K562 (cell line): ENCODE measurements around the gene GRIK3. TPM values are rescaled to one million over a fixed set of nuclear protein-coding genes. Genes with fewer than 3 reads are reported as not detected.

Experiments used
- ATAC-seq: fragments of 200-7000 bp; cut with Tn5 transposase; 3 replicates; pipeline ENCODE4 v1.9.1; 2020; ENCODE audit warnings: moderate library complexity
- BruUV-seq: library from RNA; stranded (reverse); fragments of 400-500 nt; replicated peaks from 2 replicates; lab custom pipeline; 2021; lab: Mats Ljungman, UMichigan
- CTCF ChIA-PET: fragments of 300-600 bp; formaldehyde crosslinking; extraction: SDS; loops from one replicate; lab custom pipeline; 2021; ENCODE audit warnings: low intra/inter-chr PET ratio; lab: Yijun Ruan, JAX
- POLR2A ChIA-PET: fragments of 300-600, 350-650 bp; sonication (Branson Sonifier 250); formaldehyde crosslinking; extraction: SDS; loops from one replicate; lab custom pipeline; 2021; ENCODE audit warnings: antibody characterized with exemption, inconsistent platforms; lab: Yijun Ruan, JAX
- DNase-seq, 4 experiments: peaks; one replicate each; pipeline versions ENCODE4 v3.0.0 to v3.0.0-alpha.2; 2011 to 2018; ENCODE audit warnings: low spot score in 3 of 4, mixed read lengths in 3 of 4; ENCODE audit errors: extremely low read depth in 1 of 4
- FAIRE-seq: peaks from 2 replicates; lab custom pipeline; 2011; peaks lifted over from hg19 to GRCh38; lab: Jason Lieb, UNC
- H2AFZ ChIP-seq: 2 replicates; pipeline ENCODE4 v1.6.0; 2011; ENCODE audit warnings: low read depth, low read length, control low read depth, inconsistent platforms
- H3K27ac ChIP-seq: fragments of 200-600 bp; 3 replicates; pipeline ENCODE4 v1.8.0; 2011; ENCODE audit warnings: low read depth, mild to moderate bottlenecking, control low read depth, inconsistent platforms, low read length, moderate library complexity, mixed read lengths; ENCODE audit errors: extremely low read depth
- H3K27me3 ChIP-seq, 2 experiments: fragments of 300-600 bp in 1 of 2; 2 replicates in 1 of 2; 3 replicates in 1 of 2; pipeline versions ENCODE4 v1.6.0 to v1.8.0; 2011; ENCODE audit warnings: inconsistent platforms in 2 of 2, low read length in 2 of 2, mild to moderate bottlenecking in 1 of 2, mixed read lengths in 1 of 2, moderate library complexity in 1 of 2; ENCODE audit not compliant: control insufficient read depth in 2 of 2, insufficient read depth in 2 of 2
- H3K36me3 ChIP-seq: fragments of 300-600 bp; 3 replicates; pipeline ENCODE4 v1.8.0; 2011; ENCODE audit warnings: mild to moderate bottlenecking, low read length, inconsistent platforms; ENCODE audit not compliant: control insufficient read depth, insufficient read depth
- H3K4me1 ChIP-seq, 2 experiments: fragments of 200-600 bp in 1 of 2; replicated peaks in 1 of 2; 2 replicates in 1 of 2; 3 replicates in 1 of 2; pipeline versions ENCODE4 v1.5.1 to v1.8.0; 2011; ENCODE audit warnings: inconsistent platforms in 2 of 2, low read length in 2 of 2, mild to moderate bottlenecking in 1 of 2, mixed read lengths in 1 of 2, moderate library complexity in 1 of 2; ENCODE audit not compliant: control insufficient read depth in 2 of 2, insufficient read depth in 2 of 2
- H3K4me2 ChIP-seq: 2 replicates; pipeline ENCODE4 v1.6.1; 2011; ENCODE audit warnings: low read length, control low read depth, inconsistent platforms, mixed read lengths; ENCODE audit not compliant: insufficient read depth
- H3K4me3 ChIP-seq: fragments of 200-600 bp; sonication (generic), shearing (Covaris generic); 2 replicates; pipeline ENCODE4 v1.5.1; 2016; ENCODE audit warnings: control low read depth, inconsistent platforms
- H3K79me2 ChIP-seq: fragments of 200-600 bp; 3 replicates; pipeline ENCODE4 v1.8.0; 2011; ENCODE audit warnings: low read length, inconsistent platforms; ENCODE audit not compliant: control insufficient read depth, insufficient read depth
- H3K9ac ChIP-seq, 2 experiments: 2 replicates each; pipeline versions ENCODE4 v1.6.0 to v1.6.1; 2011; ENCODE audit warnings: low read depth in 2 of 2, low read length in 2 of 2, control low read depth in 1 of 2, inconsistent platforms in 1 of 2, mild to moderate bottlenecking in 1 of 2, mixed read lengths in 1 of 2; ENCODE audit not compliant: insufficient read depth in 1 of 2
- H3K9me1 ChIP-seq: one replicate; pipeline ENCODE4 v1.6.0; 2011; ENCODE audit warnings: inconsistent platforms, mild to moderate bottlenecking, low read length, moderate library complexity; ENCODE audit not compliant: control insufficient read depth, insufficient read depth
- H3K9me3 ChIP-seq: replicated peaks from 2 replicates; pipeline ENCODE4 v1.5.1; 2011; ENCODE audit warnings: low read depth, low read length, inconsistent platforms; ENCODE audit not compliant: control insufficient read depth, insufficient read depth
- H4K20me1 ChIP-seq: replicated peaks from 2 replicates; pipeline ENCODE4 v1.6.1; 2011; ENCODE audit warnings: low read length, inconsistent platforms, mixed read lengths; ENCODE audit not compliant: control insufficient read depth, insufficient read depth
- ARID1B ChIP-seq: fragments of 450-650 bp; IDR thresholded peaks from 2 replicates; pipeline ENCODE4 v1.6.1; 2016; ENCODE audit warnings: antibody characterized with exemption, mild to moderate bottlenecking, inconsistent platforms
- ATF1 ChIP-seq, 2 experiments: fragments of 450-650 bp in 1 of 2; IDR thresholded peaks; 2 replicates each; pipeline ENCODE4 v1.6.1; 2016; ENCODE audit warnings: missing compliant biosample characterization in 1 of 2, missing genetic modification characterization in 1 of 2
- FOXM1 ChIP-seq, 2 experiments: fragments of 450-650 bp in 1 of 2; sonication (generic) in 1 of 2; formaldehyde crosslinking in 1 of 2; IDR thresholded peaks; 2 replicates each; pipeline versions ENCODE4 v1.6.1 to v1.9.0; 2017 to 2022; ENCODE audit warnings: low read depth in 2 of 2, mild to moderate bottlenecking in 2 of 2, missing genetic modification reagents in 1 of 2, moderate library complexity in 1 of 2
- KLF10 ChIP-seq: fragments of 250-450 bp; sonication (Bioruptor Pico); IDR thresholded peaks from 2 replicates; pipeline ENCODE4 v1.6.1; 2021; ENCODE audit warnings: matching md5 sums
- MCM5 ChIP-seq: fragments of 450-650 bp; IDR thresholded peaks from 2 replicates; pipeline ENCODE4 v1.6.1; 2016; ENCODE audit warnings: low read depth
- RBM15 ChIP-seq: fragments of 200-400 bp; formaldehyde crosslinking; IDR thresholded peaks from 2 replicates; pipeline ENCODE4 v1.6.1; 2018; ENCODE audit warnings: mild to moderate bottlenecking, low read length, moderate library complexity; ENCODE audit not compliant: insufficient read depth
- SNIP1 ChIP-seq: fragments of 450-650 bp; IDR thresholded peaks from 2 replicates; pipeline ENCODE4 v1.7.1; 2017; ENCODE audit warnings: low read depth, mild to moderate bottlenecking
- SP2 ChIP-seq: IDR thresholded peaks from 2 replicates; pipeline ENCODE4 v1.6.1; 2011; ENCODE audit warnings: mild to moderate bottlenecking, low read depth, low read length, moderate library complexity; ENCODE audit not compliant: poor library complexity, severe bottlenecking; ENCODE audit errors: extremely low read depth
- XRCC5 ChIP-seq: fragments of 200-400 bp; formaldehyde crosslinking; IDR thresholded peaks from 2 replicates; pipeline ENCODE4 v1.6.1; 2017; ENCODE audit warnings: low read depth, mild to moderate bottlenecking, low read length
- ZNF124 ChIP-seq: sonication (generic); formaldehyde crosslinking; IDR thresholded peaks from 2 replicates; pipeline ENCODE4 v1.8.1; 2022; ENCODE audit warnings: missing genetic modification reagents
- ZNF311 ChIP-seq: fragments of 250-450 bp; sonication (Bioruptor Pico); IDR thresholded peaks from 2 replicates; pipeline ENCODE4 v1.4.0; 2020; ENCODE audit warnings: mild to moderate bottlenecking, moderate library complexity
- ZNF324 ChIP-seq: fragments of 250-450 bp; sonication (Bioruptor Pico); IDR thresholded peaks from 2 replicates; pipeline ENCODE4 v1.4.0; 2020; ENCODE audit warnings: mild to moderate bottlenecking
- ZNF445 ChIP-seq: fragments of 250-450 bp; sonication (Bioruptor Pico); IDR thresholded peaks from 2 replicates; pipeline ENCODE4 v1.4.0; 2020; ENCODE audit warnings: low read depth, mild to moderate bottlenecking, moderate library complexity
- WGBS: fragments of 100-300 bp; shearing (Covaris generic); methylation state at CpG from one replicate; pipeline ENCODE4 v1.1.6; 2016; ENCODE audit warnings: low coverage, mixed read lengths; ENCODE audit not compliant: insufficient coverage; ENCODE audit errors: missing lambda C conversion rate; 5-methylcytosine and 5-hydroxymethylcytosine counted together
- in situ Hi-C: fragments of 300-500 bp; cut with MboI; formaldehyde crosslinking; loops from 4 replicates; pipeline ENCODE4 v1.15.0; 2018; ENCODE audit warnings: inconsistent platforms, mixed read lengths
- intact Hi-C: fragments of 100-400 bp; cut with micrococcal nuclease; formaldehyde crosslinking; loops from 2 replicates; pipeline ENCODE4 v1.14.2; 2022
- polyA plus RNA-seq, 8 experiments: library from polyadenylated mRNA; depleted of rRNA in 4 of 8; stranded (reverse) in 5 of 8; unstranded in 3 of 8; fragments of >200 nt; fragmentation: Nextera tagmentation in 2 of 8; fragmentation: Illumina TruSeq in 1 of 8; extraction: Ambion mirVana in 2 of 8; extraction: Trizol in 1 of 8; gene quantifications; 2 replicates each; pipeline versions ENCODE4 v1.2.1 to v1.2.3, GENCODE V29; 2011 to 2014; ENCODE audit warnings: inconsistent platforms in 1 of 8, missing spikeins in 1 of 8
- total RNA-seq, 7 experiments: library from RNA; depleted of rRNA in 6 of 7; stranded (reverse); fragments of >200 nt in 6 of 7; fragmentation: Illumina TruSeq in 2 of 7; extraction: Trizol in 2 of 7; gene quantifications; 2 replicates each; pipeline versions ENCODE4 v1.2.1 to v1.2.3, GENCODE V29; 2011 to 2021; ENCODE audit warnings: low replicate concordance in 1 of 7
- TF ChIP-seq, protein P1 (sequence below): sonication (generic); formaldehyde crosslinking; IDR thresholded peaks from 2 replicates; pipeline ENCODE4 v1.8.0; 2022; ENCODE audit warnings: mild to moderate bottlenecking, missing genetic modification reagents
- TF ChIP-seq, protein P2 (sequence below): fragments of 200-400 bp; formaldehyde crosslinking; IDR thresholded peaks from 2 replicates; pipeline ENCODE4 v1.6.1; 2017; ENCODE audit warnings: mild to moderate bottlenecking, low read depth, low read length, moderate library complexity

GRIK3 gene
- total and polyA plus RNA-seq, 9 of the 15 experiments (the other 6 are each of a cell fraction or from before 2014, with no cell fraction given): not detected

DNA sequence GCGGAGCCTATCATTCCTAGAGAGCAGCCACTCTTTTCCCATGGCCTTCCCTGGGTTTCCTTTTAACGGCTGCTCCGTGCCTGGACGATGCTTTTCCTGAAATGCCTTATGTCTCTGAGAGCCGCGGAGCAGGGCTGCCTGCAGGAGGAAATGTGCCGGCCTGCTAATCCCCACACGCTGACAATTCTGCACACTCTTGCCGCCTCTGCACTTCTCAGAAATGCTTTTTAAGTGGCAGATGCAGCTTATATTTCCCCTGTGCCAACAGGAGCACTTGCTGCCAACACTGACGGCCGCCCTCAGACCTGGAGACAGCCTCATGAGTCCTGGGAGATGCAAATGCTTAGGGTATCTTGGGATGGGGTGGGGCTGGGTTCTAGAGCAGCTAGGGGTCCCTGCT is 253.2 kb downstream of the GRIK3 start (continued):
- TF ChIP-seq ZNF445 (CRISPR knock-in tag): no peak
- no peak for TF ChIP-seq SP2
- no peak for TF ChIP-seq ATF1 (CRISPR knock-in tag; IDR thresholded peaks at IDR 0.05)
- TF ChIP-seq ATF1 (tag; IDR thresholded peaks at IDR 0.05): no peak

DNA sequence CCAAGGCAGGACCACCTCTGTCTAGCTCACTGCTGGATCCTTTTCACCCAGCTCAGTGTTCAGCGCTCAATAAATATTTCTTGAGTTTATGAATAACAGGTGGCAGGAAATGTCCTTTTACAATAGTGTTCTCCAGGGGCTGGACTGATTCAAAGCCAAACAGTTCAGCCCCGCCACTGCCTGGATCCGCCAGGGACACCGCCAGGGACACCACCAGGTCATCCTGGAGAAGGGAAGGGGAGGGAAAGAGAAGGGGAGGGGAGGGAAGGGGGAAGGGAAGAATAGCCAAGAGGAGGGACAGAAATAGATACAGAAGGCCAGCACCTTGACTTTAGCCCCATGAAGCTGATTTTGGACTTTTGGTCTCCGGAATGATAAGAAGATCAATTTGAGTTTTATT is 255.6 kb downstream of the GRIK3 start:
- no peak overlapping the region for H3K27ac ChIP-seq
- H4K20me1 ChIP-seq: peaks cover 3% of the 10 kb centered on the region; the same call in 1 of the 2 replicates
- H3K4me1 ChIP-seq: no peaks in the 10 kb centered on the region
- in situ Hi-C loops (no loop called here), intact Hi-C loops (no loop called here)
- no peak overlapping the region for H3K9ac ChIP-seq
- DNase-seq (no peak), FAIRE-seq (no peak), ATAC-seq (no peak)
- ChIA-PET POLR2A (interaction anchor here (1.3 to 1.4 kb wide), 3 partner anchors 11 to 48 kb away, joined by 3 to 4 read pairs (median 4); no protein-coding TSS in a partner anchor), CTCF (no interaction called here)
- H3K79me2 ChIP-seq: no peaks in the 10 kb centered on the region
- H3K4me3 ChIP-seq: no peak overlapping the region
- peaks cover 3 to 45% of the 10 kb centered on the region in 2 experiments; a peak in 4 of 5 replicates for H3K27me3 ChIP-seq
- no peaks in the 10 kb centered on the region for H3K36me3 ChIP-seq
- H2AFZ ChIP-seq: no peak overlapping the region
- no peaks in the 10 kb centered on the region for H3K9me1 ChIP-seq
- no TSS peak for BruUV-seq
- no peak overlapping the region for H3K4me2 ChIP-seq
- 0% methylated on average over 5 of the region's 5 CpGs for WGBS
- H3K9me3 ChIP-seq: no peaks in the 10 kb centered on the region
- TF ChIP-seq ARID1B: no peak
- TF ChIP-seq MCM5: no peak
- TF ChIP-seq RBM15: no peak
- no peak for TF ChIP-seq ZNF324
- TF ChIP-seq, protein P1, sequence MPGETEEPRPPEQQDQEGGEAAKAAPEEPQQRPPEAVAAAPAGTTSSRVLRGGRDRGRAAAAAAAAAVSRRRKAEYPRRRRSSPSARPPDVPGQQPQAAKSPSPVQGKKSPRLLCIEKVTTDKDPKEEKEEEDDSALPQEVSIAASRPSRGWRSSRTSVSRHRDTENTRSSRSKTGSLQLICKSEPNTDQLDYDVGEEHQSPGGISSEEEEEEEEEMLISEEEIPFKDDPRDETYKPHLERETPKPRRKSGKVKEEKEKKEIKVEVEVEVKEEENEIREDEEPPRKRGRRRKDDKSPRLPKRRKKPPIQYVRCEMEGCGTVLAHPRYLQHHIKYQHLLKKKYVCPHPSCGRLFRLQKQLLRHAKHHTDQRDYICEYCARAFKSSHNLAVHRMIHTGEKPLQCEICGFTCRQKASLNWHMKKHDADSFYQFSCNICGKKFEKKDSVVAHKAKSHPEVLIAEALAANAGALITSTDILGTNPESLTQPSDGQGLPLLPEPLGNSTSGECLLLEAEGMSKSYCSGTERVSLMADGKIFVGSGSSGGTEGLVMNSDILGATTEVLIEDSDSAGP: no peak
- TF ChIP-seq XRCC5: no peak
- no peak for TF ChIP-seq ZNF124 (CRISPR knock-in tag)
- TF ChIP-seq SNIP1: no peak
- no peak for TF ChIP-seq ZNF311 (CRISPR knock-in tag)
- TF ChIP-seq KLF10 (CRISPR knock-in tag): no peak
- no peak for TF ChIP-seq FOXM1 (IDR thresholded peaks at IDR 0.05; ENCODE audit: low read depth)
- TF ChIP-seq FOXM1 (CRISPR knock-in tag; IDR thresholded peaks at IDR 0.05; ENCODE audit: low read depth): no peak
- TF ChIP-seq, protein P2, sequence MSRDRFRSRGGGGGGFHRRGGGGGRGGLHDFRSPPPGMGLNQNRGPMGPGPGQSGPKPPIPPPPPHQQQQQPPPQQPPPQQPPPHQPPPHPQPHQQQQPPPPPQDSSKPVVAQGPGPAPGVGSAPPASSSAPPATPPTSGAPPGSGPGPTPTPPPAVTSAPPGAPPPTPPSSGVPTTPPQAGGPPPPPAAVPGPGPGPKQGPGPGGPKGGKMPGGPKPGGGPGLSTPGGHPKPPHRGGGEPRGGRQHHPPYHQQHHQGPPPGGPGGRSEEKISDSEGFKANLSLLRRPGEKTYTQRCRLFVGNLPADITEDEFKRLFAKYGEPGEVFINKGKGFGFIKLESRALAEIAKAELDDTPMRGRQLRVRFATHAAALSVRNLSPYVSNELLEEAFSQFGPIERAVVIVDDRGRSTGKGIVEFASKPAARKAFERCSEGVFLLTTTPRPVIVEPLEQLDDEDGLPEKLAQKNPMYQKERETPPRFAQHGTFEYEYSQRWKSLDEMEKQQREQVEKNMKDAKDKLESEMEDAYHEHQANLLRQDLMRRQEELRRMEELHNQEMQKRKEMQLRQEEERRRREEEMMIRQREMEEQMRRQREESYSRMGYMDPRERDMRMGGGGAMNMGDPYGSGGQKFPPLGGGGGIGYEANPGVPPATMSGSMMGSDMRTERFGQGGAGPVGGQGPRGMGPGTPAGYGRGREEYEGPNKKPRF: no peak
